Measurements from ENCODE around the gene RHOU. TPM values are rescaled to one million over a fixed set of nuclear protein-coding genes. Genes with fewer than 3 reads are reported as not detected.

The RHOU gene
- total and polyA plus RNA-seq, 2 of the 13 experiments (the other 11 are each of a cell fraction or from before 2014, with no cell fraction given), result 11.9 to 18.5 TPM

- TF ChIP-seq JUNB (CRISPR knock-in tag; IDR thresholded peaks at IDR 0.05; ENCODE audit: borderline replicate concordance), result no peak
- no peak for TF ChIP-seq ATF1 (CRISPR knock-in tag; IDR thresholded peaks at IDR 0.05)
- peak; percentile 79; the same call in 1 of the 2 replicates for TF ChIP-seq HOXD1 (CRISPR knock-in tag; IDR thresholded peaks at IDR 0.05)
- no peak for TF ChIP-seq ZFP41 (CRISPR knock-in tag; IDR thresholded peaks at IDR 0.05; ENCODE audit: borderline replicate concordance)
- TF ChIP-seq NR2C2 (CRISPR knock-in tag; IDR thresholded peaks at IDR 0.05; ENCODE audit: borderline replicate concordance), result peak; percentile 38; the same call in 1 of the 2 replicates
- no peak for TF ChIP-seq NFKB2 (CRISPR knock-in tag; IDR thresholded peaks at IDR 0.05; ENCODE audit: borderline replicate concordance)
- TF ChIP-seq TCF12 (IDR thresholded peaks at IDR 0.05), result no peak
- TF ChIP-seq TCF12 (CRISPR knock-in tag; IDR thresholded peaks at IDR 0.05), result peak; percentile 27; the same call in 1 of the 2 replicates
- 0 out of 2 replicates have a peak, but pooled peaks have one; percentile 75 for TF ChIP-seq NKX3-1 (CRISPR knock-in tag; IDR thresholded peaks at IDR 0.05)
- no peak for TF ChIP-seq HNF1A (IDR thresholded peaks at IDR 0.05; ENCODE audit: low read depth)
- no peak for TF ChIP-seq HNF1A (CRISPR knock-in tag; IDR thresholded peaks at IDR 0.05; ENCODE audit: borderline replicate concordance)
- 0 out of 2 replicates have a peak, but pooled peaks have one; percentile 64 for TF ChIP-seq ZNF232 (CRISPR knock-in tag; IDR thresholded peaks at IDR 0.05; ENCODE audit: borderline replicate concordance)
- no peak; the same call in 1 of the 2 replicates for TF ChIP-seq SMC3 (IDR thresholded peaks at IDR 0.05; ENCODE audit: low read length)
- TF ChIP-seq ZNF768 (CRISPR knock-in tag; IDR thresholded peaks at IDR 0.05), result no peak
- TF ChIP-seq ZNF800 (CRISPR knock-in tag; IDR thresholded peaks at IDR 0.05), result peak; percentile 39; the same call in 1 of the 2 replicates
- TF ChIP-seq TP53 (CRISPR knock-in tag; conservative IDR thresholded peaks at IDR 0.05), result no peak
- TF ChIP-seq ARID4A (CRISPR knock-in tag; IDR thresholded peaks at IDR 0.05; ENCODE audit: borderline replicate concordance), result peak; percentile 79; the same call in 1 of the 2 replicates
- no peak for TF ChIP-seq MLLT10 (CRISPR knock-in tag; IDR thresholded peaks at IDR 0.05)
- no peak for TF ChIP-seq ZFP36L2 (CRISPR knock-in tag; IDR thresholded peaks at IDR 0.05)
These were observed at the start of gene RHOU (continued) for GRCh38 chr1:228734881-228735801.

Data from HepG2 (cell line).